Activated T-helper 1 cell treated with Interleukin-2 at 50 U/mL for 16 hours (primary cell): ENCODE data around the gene KIF4A.
A peak's percentile ranks its signal among the peaks of the same experiment; 100 is the strongest.

Experiments
- DNase-seq: peaks from one replicate; pipeline ENCODE4 v3.0.0-alpha.2; 2020; ENCODE audit warnings: low read depth

KIF4A gene

GRCh38 chrX:70402721-70403120, 112.8 kb downstream of the KIF4A start:
- DNase-seq, result no peak

GRCh38 chrX:70405003-70405402, 115.1 kb downstream of the KIF4A start:
- no peak for DNase-seq

GRCh38 chrX:70410921-70411320, 121.0 kb downstream of the KIF4A start:
- DNase-seq, result no peak

- no peak for DNase-seq
Measured at GRCh38 chrX:70411475-70411874, 121.6 kb downstream of the KIF4A start.

GRCh38 chrX:70421618-70422017, 131.7 kb downstream of the KIF4A start:
- no peak for DNase-seq

GRCh38 chrX:70422851-70423341, 133.0 kb downstream of the KIF4A start, which contains the start of gene GDPD2:
GDPD2 (plus strand) TSS chrX:70423314; CDS start chrX:70424985, 1,671 bp downstream.
- DNase-seq, result no peak

GRCh38 chrX:70423936-70424675, 134.2 kb downstream of the KIF4A start:
- DNase-seq, result no peak

- no peak for DNase-seq
Measured at GRCh38 chrX:70424801-70425200, 134.9 kb downstream of the KIF4A start.

- no peak for DNase-seq
Measured at GRCh38 chrX:70426286-70427278, 136.7 kb downstream of the KIF4A start.

GRCh38 chrX:70427365-70427764, 137.5 kb downstream of the KIF4A start:
- no peak for DNase-seq

GRCh38 chrX:70429759-70430158, 139.9 kb downstream of the KIF4A start:
- DNase-seq, result no peak

- DNase-seq, result no peak
Measured at GRCh38 chrX:70432936-70433847, 143.3 kb downstream of the KIF4A start.

- DNase-seq, result peak; percentile 56
Measured at GRCh38 chrX:70433848-70434351, 144.0 kb downstream of the KIF4A start.

- peak; percentile 32 for DNase-seq
Measured at GRCh38 chrX:70434352-70434866, 144.5 kb downstream of the KIF4A start.

GRCh38 chrX:70434914-70435586, 145.1 kb downstream of the KIF4A start:
- no peak for DNase-seq

- DNase-seq, result no peak
Measured at GRCh38 chrX:70436343-70436742, 146.4 kb downstream of the KIF4A start.

GRCh38 chrX:70437011-70437410, 147.1 kb downstream of the KIF4A start:
- no peak for DNase-seq

- DNase-seq, result no peak
Measured at GRCh38 chrX:70437921-70438665, 148.2 kb downstream of the KIF4A start.

GRCh38 chrX:70439016-70439415, 149.1 kb downstream of the KIF4A start:
- no peak for DNase-seq

GRCh38 chrX:70442224-70442623, 152.3 kb downstream of the KIF4A start:
- DNase-seq, result no peak
